Activated CD8-positive, alpha-beta T cell treated with anti-CD3 and anti-CD28 coated beads for 36 hours (primary cell): ENCODE results near the gene SPTBN1. TPM values are rescaled to one million over a fixed set of nuclear protein-coding genes. Genes with fewer than 3 reads are reported as not detected.

ENCODE experiments used
- ATAC-seq: fragments of 200-7000 bp; cut with Tn5 transposase; one replicate; pipeline ENCODE4 v1.10.0; 2021; ENCODE audit warnings: mild to moderate bottlenecking, moderate library complexity
- CTCF ChIA-PET: fragments of 350-600 bp; sonication (Branson Sonifier 250); formaldehyde crosslinking; loops from one replicate; lab custom pipeline; 2021; ENCODE audit warnings: antibody characterized with exemption; lab: Charles Lee
- POLR2A ChIA-PET: fragments of 350-600 bp; sonication (Branson Sonifier 250); formaldehyde crosslinking; loops from one replicate; lab custom pipeline; 2021; ENCODE audit warnings: antibody characterized with exemption; lab: Charles Lee
- DNase-seq: peaks from one replicate; pipeline ENCODE4 v3.0.0-alpha.2; 2020
- H3K27ac Mint-ChIP-seq: one replicate; pipeline ENCODE4 v1.8.0; 2021; ENCODE audit warnings: mild to moderate bottlenecking, mixed read lengths
- H3K27me3 Mint-ChIP-seq: one replicate; pipeline ENCODE4 v1.8.0; 2021; ENCODE audit warnings: mixed read lengths
- H3K36me3 Mint-ChIP-seq: one replicate; pipeline ENCODE4 v1.8.0; 2021; ENCODE audit warnings: low read depth, mixed read lengths
- H3K4me1 Mint-ChIP-seq: one replicate; pipeline ENCODE4 v1.8.0; 2021; ENCODE audit warnings: low read depth, mixed read lengths
- H3K4me3 Mint-ChIP-seq: one replicate; pipeline ENCODE4 v1.8.0; 2021; ENCODE audit warnings: mild to moderate bottlenecking, moderate library complexity, mixed read lengths
- H3K9me3 Mint-ChIP-seq: one replicate; pipeline ENCODE4 v1.8.0; 2021; ENCODE audit warnings: mixed read lengths
- intact Hi-C: fragments of 100-400 bp; cut with micrococcal nuclease; formaldehyde crosslinking; loops from one replicate; pipeline ENCODE4 v1.10.0; 2022
- total RNA-seq, 2 experiments: library from RNA; stranded (reverse); gene quantifications; one replicate each; pipeline ENCODE4 v1.2.3, GENCODE V29; 2021
- TF ChIP-seq, protein P1 (sequence below): fragments of 200-600 bp; IDR thresholded peaks from one replicate; pipeline ENCODE4 v1.8.0; 2022; ENCODE audit warnings: antibody characterized with exemption, mild to moderate bottlenecking

Gene SPTBN1
- total RNA-seq, 2 experiments from 2014 or later: 91.8 to 91.9 TPM

DNA sequence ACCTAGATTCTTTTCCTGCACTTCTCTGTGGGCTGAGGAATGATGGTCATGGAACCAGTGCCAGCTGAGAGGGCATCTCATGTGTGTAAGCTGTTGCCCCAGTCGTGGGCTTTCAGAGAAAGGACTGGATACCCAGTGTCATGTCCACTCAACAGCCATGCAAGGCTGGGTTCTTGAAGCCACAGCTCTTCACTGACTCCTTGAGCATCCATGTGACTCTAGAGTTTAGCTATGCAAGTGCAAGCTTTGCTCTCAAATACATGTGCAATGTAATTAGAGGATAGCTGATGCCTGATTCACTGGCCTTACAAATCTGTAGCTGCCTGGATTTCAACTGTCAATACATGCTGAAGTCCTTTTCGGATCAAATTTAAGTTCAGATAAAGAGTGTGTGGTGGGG lies 220.5 kb downstream of the SPTBN1 start:
- CTCF ChIA-PET: interaction anchor here (1.3 to 8.7 kb wide), 4 partner anchors 12 to 32 kb away, joined by 5 to 106 read pairs (median 21); no protein-coding TSS in a partner anchor
- H3K27me3 Mint-ChIP-seq: peaks cover 24% of the 10 kb centered on the region
- ATAC-seq: no peak
- peaks cover 33% of the 10 kb centered on the region for H3K4me1 Mint-ChIP-seq
- H3K9me3 Mint-ChIP-seq: peaks cover 3% of the 10 kb centered on the region
- H3K36me3 Mint-ChIP-seq: no peaks in the 10 kb centered on the region
- H3K27ac Mint-ChIP-seq: no peak overlapping the region
- no peak for DNase-seq
- TF ChIP-seq, protein P1, sequence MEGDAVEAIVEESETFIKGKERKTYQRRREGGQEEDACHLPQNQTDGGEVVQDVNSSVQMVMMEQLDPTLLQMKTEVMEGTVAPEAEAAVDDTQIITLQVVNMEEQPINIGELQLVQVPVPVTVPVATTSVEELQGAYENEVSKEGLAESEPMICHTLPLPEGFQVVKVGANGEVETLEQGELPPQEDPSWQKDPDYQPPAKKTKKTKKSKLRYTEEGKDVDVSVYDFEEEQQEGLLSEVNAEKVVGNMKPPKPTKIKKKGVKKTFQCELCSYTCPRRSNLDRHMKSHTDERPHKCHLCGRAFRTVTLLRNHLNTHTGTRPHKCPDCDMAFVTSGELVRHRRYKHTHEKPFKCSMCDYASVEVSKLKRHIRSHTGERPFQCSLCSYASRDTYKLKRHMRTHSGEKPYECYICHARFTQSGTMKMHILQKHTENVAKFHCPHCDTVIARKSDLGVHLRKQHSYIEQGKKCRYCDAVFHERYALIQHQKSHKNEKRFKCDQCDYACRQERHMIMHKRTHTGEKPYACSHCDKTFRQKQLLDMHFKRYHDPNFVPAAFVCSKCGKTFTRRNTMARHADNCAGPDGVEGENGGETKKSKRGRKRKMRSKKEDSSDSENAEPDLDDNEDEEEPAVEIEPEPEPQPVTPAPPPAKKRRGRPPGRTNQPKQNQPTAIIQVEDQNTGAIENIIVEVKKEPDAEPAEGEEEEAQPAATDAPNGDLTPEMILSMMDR: no peak
- H3K4me3 Mint-ChIP-seq: no peak overlapping the region
- POLR2A ChIA-PET: no interaction called here
- intact Hi-C loops: no loop called here

DNA sequence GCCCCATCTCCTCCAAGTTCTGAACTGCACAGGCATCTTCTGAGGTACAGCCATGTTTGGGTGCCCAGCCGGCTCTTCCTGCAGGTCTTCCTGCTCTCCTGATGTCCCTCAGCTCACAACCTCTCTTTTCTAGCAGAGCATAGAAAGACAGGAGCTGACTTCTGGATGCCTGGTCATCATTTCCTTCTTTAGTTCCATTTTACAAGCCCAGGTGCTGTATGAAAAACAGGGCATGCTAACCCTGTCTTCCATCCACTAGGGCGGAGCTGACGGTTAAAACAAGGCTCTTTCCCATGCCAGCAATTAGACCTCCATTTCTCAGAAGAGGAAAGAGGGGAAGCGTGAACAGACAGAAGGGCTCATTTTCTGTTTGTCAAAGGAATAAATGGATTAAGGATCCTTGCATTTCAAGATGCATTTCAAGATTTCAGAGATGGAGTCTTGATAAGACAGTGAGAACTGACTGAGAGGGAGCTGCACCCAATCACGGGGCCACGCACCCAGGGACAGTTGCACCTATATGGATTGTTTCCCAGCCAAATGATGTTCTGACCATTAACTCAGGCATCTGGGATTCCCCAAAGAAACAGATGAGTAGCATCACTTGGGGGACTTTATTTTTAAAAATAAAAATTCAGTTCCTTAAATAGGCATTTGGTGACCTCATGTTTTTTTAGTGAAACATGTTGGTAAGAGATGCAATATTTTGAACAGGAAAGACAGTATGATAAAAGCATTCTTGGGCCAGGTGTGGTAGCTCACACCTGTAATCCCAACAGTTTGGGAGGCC lies 221.5 kb downstream of the SPTBN1 start:
- intact Hi-C loops: no loop called here
- Mint-ChIP-seq H3K9me3 (peaks cover 3% of the 10 kb centered on the region), H3K4me3 (no peak overlapping the region), H3K27ac (no peak overlapping the region), H3K4me1 (peaks cover 33% of the 10 kb centered on the region), H3K27me3 (peaks cover 24% of the 10 kb centered on the region), H3K36me3 (no peaks in the 10 kb centered on the region)
- ChIA-PET POLR2A (no interaction called here), CTCF (interaction anchor here (0.9 to 8.7 kb wide), 6 partner anchors 8 to 47 kb away, joined by 3 to 106 read pairs (median 6); no protein-coding TSS in a partner anchor)
- no peak for DNase-seq
- TF ChIP-seq, protein P1: no peak
- no peak for ATAC-seq

DNA sequence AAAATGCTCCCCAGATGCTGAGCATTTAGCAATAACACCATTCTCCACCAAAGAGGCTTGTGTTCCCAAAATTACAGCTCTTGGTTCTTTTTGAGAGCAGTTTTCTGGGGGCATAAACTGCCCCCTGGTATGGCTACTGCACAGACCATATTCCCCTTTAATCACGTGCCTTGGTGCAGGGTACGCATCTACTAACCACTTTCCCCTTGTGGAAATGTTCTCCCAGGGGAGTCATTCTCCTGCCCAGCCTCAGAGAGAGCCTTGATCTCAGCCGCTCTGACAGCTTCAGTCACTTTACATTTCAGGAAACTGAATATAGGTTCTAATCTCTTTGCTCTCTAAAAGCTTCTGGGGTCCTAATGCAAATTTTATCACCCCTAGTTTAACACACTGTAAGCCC lies 222.6 kb downstream of the SPTBN1 start:
- intact Hi-C loops: no loop called here
- no peak for DNase-seq
- ChIA-PET CTCF (interaction anchor here (1.1 to 8.7 kb wide), 5 partner anchors 14 to 46 kb away, joined by 3 to 106 read pairs (median 6); no protein-coding TSS in a partner anchor), POLR2A (interaction anchor here (0.6 kb wide), 1 partner anchor 20 kb away, joined by 3 read pairs; no protein-coding TSS in a partner anchor)
- no peak overlapping the region for H3K27ac Mint-ChIP-seq
- no peak overlapping the region for H3K4me3 Mint-ChIP-seq
- TF ChIP-seq, protein P1: no peak
- H3K36me3 Mint-ChIP-seq: no peaks in the 10 kb centered on the region
- H3K9me3 Mint-ChIP-seq: peaks cover 3% of the 10 kb centered on the region
- H3K27me3 Mint-ChIP-seq: peaks cover 24% of the 10 kb centered on the region
- H3K4me1 Mint-ChIP-seq: peaks cover 23% of the 10 kb centered on the region
- no peak for ATAC-seq

DNA sequence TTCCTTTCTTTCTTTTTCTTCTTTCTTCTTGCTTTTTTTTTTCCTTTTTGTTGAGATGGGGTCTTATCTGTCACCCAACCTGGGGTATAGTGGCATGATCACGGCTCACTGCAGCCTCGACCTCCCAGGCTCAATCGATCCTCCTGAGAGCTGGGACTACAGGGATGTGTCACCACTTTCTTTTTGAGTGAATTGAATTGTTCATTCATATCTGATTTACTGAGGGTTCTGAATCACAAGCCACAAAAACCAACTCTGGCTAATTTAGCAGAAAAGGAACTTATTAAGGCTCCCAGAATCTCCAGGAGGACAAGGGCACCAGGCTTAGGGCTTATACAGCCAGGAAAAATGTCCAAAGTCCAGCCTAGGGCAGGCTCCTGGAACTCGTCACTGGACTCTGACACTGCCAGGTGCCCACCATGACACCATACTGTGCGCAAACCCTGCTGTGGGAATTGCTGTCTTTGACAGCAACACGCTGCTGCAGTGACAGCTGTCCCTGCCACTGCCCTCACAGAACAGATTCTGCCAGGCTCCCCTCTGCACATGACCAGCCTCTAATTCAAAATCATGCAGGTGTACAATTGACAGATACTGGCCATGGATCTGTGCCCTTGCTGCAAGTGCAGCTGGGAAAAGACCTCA lies 224.4 kb downstream of the SPTBN1 start:
- peak overlapping the region; percentile 44 for H3K4me3 Mint-ChIP-seq

More for the DNA sequence above, 224.4 kb downstream of the SPTBN1 start:
- peaks cover 24% of the 10 kb centered on the region for H3K27me3 Mint-ChIP-seq
- TF ChIP-seq, protein P1: no peak
- ATAC-seq (peak; percentile 92), DNase-seq (peak; percentile 67)
- ChIA-PET CTCF (interaction anchor here (1.4 to 8.7 kb wide), 4 partner anchors 16 to 158 kb away, joined by 3 to 106 read pairs (median 8); no protein-coding TSS in a partner anchor), POLR2A (interaction anchor here (1.5 kb wide), 1 partner anchor 29 kb away, joined by 5 read pairs; no protein-coding TSS in a partner anchor)
- H3K27ac Mint-ChIP-seq: peak overlapping the region; percentile 70
- intact Hi-C loops: no loop called here
- H3K4me1 Mint-ChIP-seq: peaks cover 20% of the 10 kb centered on the region
- no peaks in the 10 kb centered on the region for H3K36me3 Mint-ChIP-seq
- peaks cover 3% of the 10 kb centered on the region for H3K9me3 Mint-ChIP-seq
